HepG2 (cell line): ENCODE data around the gene TK1. TPM values are rescaled to one million over a fixed set of nuclear protein-coding genes. Genes with fewer than 3 reads are reported as not detected.

Experiments
- BCL3 ChIP-seq: sonication (generic); formaldehyde crosslinking; IDR thresholded peaks from 2 replicates; pipeline ENCODE4 v1.5.1; 2020; ENCODE audit warnings: mild to moderate bottlenecking, missing genetic modification reagents, moderate library complexity
- CHD2 ChIP-seq: IDR thresholded peaks from 2 replicates; pipeline ENCODE4 v1.6.1; 2011; ENCODE audit warnings: low read depth, low read length, improper control_type of control experiment
- CSRNP2 ChIP-seq: sonication (generic); formaldehyde crosslinking; conservative IDR thresholded peaks from 2 replicates; pipeline ENCODE4 v1.8.0; 2022; ENCODE audit warnings: low read depth, missing genetic modification reagents
- GMEB1 ChIP-seq: sonication (generic); formaldehyde crosslinking; IDR thresholded peaks from 2 replicates; pipeline ENCODE4 v1.5.1; 2020; ENCODE audit warnings: missing genetic modification reagents, mild to moderate bottlenecking, borderline replicate concordance
- HMG20B ChIP-seq: conservative IDR thresholded peaks from 2 replicates; pipeline ENCODE4 v1.6.1; 2016; ENCODE audit warnings: missing genetic modification reagents, missing compliant biosample characterization
- KLF13 ChIP-seq: sonication (generic); formaldehyde crosslinking; IDR thresholded peaks from 2 replicates; pipeline ENCODE4 v1.4.0; 2020; ENCODE audit warnings: mild to moderate bottlenecking, missing genetic modification reagents
- PHF21A ChIP-seq: sonication (generic); formaldehyde crosslinking; IDR thresholded peaks from 2 replicates; pipeline ENCODE4 v1.5.0; 2020; ENCODE audit warnings: mild to moderate bottlenecking, missing genetic modification reagents
- PHF8 ChIP-seq: sonication (generic); formaldehyde crosslinking; IDR thresholded peaks from 2 replicates; pipeline ENCODE4 v1.5.0; 2020; ENCODE audit warnings: missing genetic modification reagents
- SOX6 ChIP-seq, 2 experiments: fragments of 450-650 bp in 1 of 2; sonication (generic) in 1 of 2; formaldehyde crosslinking in 1 of 2; IDR thresholded peaks; 2 replicates each; pipeline versions ENCODE4 v1.4.0 to v1.6.1; 2017 to 2020; ENCODE audit warnings: antibody characterized with exemption in 1 of 2, mild to moderate bottlenecking in 1 of 2, missing genetic modification reagents in 1 of 2
- SRSF1 ChIP-seq: fragments of 200-400 bp; formaldehyde crosslinking; optimal IDR thresholded peaks from 2 replicates; pipeline ENCODE3; 2017; ENCODE audit warnings: mild to moderate bottlenecking, low read depth, low read length, moderate library complexity
- SUZ12 ChIP-seq: fragments of 150-350 bp; IDR thresholded peaks from 2 replicates; pipeline ENCODE4 v1.6.1; 2014; ENCODE audit warnings: low read depth, low read length
- THAP8 ChIP-seq: sonication (generic); formaldehyde crosslinking; IDR thresholded peaks from 2 replicates; pipeline ENCODE4 v1.5.1; 2020; ENCODE audit warnings: missing genetic modification reagents, mild to moderate bottlenecking, borderline replicate concordance
- XRCC5 ChIP-seq: fragments of 200-400 bp; formaldehyde crosslinking; optimal IDR thresholded peaks from 2 replicates; pipeline ENCODE3; 2017; ENCODE audit warnings: mild to moderate bottlenecking, low read length
- ZC3H13 ChIP-seq: sonication (generic); formaldehyde crosslinking; IDR thresholded peaks from 2 replicates; pipeline ENCODE4 v1.8.1; 2023; ENCODE audit warnings: mild to moderate bottlenecking, missing genetic modification reagents, moderate library complexity
- ZFP36 ChIP-seq: fragments of 150-350 bp; IDR thresholded peaks from 2 replicates; pipeline ENCODE4 v1.6.1; 2018; ENCODE audit warnings: borderline replicate concordance, low read length, low read depth; ENCODE audit not compliant: partially characterized antibody
- ZFY ChIP-seq: sonication (generic); formaldehyde crosslinking; IDR thresholded peaks from 2 replicates; pipeline ENCODE4 v1.4.0; 2020; ENCODE audit warnings: missing genetic modification reagents
- ZKSCAN8 ChIP-seq: IDR thresholded peaks from 2 replicates; pipeline ENCODE4 v1.6.1; 2016; ENCODE audit warnings: borderline replicate concordance, missing genetic modification reagents, missing compliant biosample characterization
- ZNF234 ChIP-seq: sonication (generic); formaldehyde crosslinking; conservative IDR thresholded peaks from 2 replicates; pipeline ENCODE4 v1.5.1; 2020; ENCODE audit warnings: mild to moderate bottlenecking, missing genetic modification reagents
- ZNF235 ChIP-seq: sonication (generic); formaldehyde crosslinking; IDR thresholded peaks from 2 replicates; pipeline ENCODE4 v1.8.1; 2023; ENCODE audit warnings: mild to moderate bottlenecking, missing genetic modification reagents, borderline replicate concordance
- ZNF251 ChIP-seq: sonication (generic); formaldehyde crosslinking; IDR thresholded peaks from 2 replicates; pipeline ENCODE4 v1.9.0; 2021; ENCODE audit warnings: mild to moderate bottlenecking, missing genetic modification reagents
- ZNF343 ChIP-seq: sonication (generic); formaldehyde crosslinking; IDR thresholded peaks from 2 replicates; pipeline ENCODE4 v1.4.0; 2020; ENCODE audit warnings: mild to moderate bottlenecking, missing genetic modification reagents
- ZNF558 ChIP-seq: sonication (generic); formaldehyde crosslinking; IDR thresholded peaks from 2 replicates; pipeline ENCODE4 v1.9.0; 2022; ENCODE audit warnings: mild to moderate bottlenecking, missing genetic modification reagents, borderline replicate concordance
- ZNF724P ChIP-seq: sonication (generic); formaldehyde crosslinking; IDR thresholded peaks from 2 replicates; pipeline ENCODE4 v1.8.0; 2022; ENCODE audit warnings: missing genetic modification reagents, borderline replicate concordance
- ZNF746 ChIP-seq: sonication (generic); formaldehyde crosslinking; IDR thresholded peaks from 2 replicates; pipeline ENCODE4 v1.8.0; 2022; ENCODE audit warnings: mild to moderate bottlenecking, missing genetic modification reagents
- ZNF747 ChIP-seq: sonication (generic); formaldehyde crosslinking; IDR thresholded peaks from 2 replicates; pipeline ENCODE4 v1.8.1; 2023; ENCODE audit warnings: missing genetic modification reagents, mild to moderate bottlenecking, borderline replicate concordance
- polyA plus RNA-seq, 8 experiments: library from polyadenylated mRNA; depleted of rRNA in 3 of 8; stranded (reverse) in 7 of 8; unstranded in 1 of 8; fragments of >200 nt; fragmentation: Illumina TruSeq in 4 of 8; extraction: Trizol in 4 of 8; gene quantifications; 2 replicates each; pipeline versions ENCODE4 v1.2.1 to v1.2.3, GENCODE V29; 2011 to 2016; ENCODE audit warnings: low read depth in 4 of 8, missing spikeins in 1 of 8, mixed read lengths in 1 of 8; ENCODE audit not compliant: insufficient read depth in 1 of 8
- total RNA-seq, 5 experiments: library from RNA; depleted of rRNA; stranded (reverse); fragments of >200 nt; fragmentation: Illumina TruSeq; extraction: Trizol; gene quantifications; 2 replicates each; pipeline ENCODE4 v1.2.3, GENCODE V29; 2016; ENCODE audit warnings: low read depth in 1 of 5

The TK1 gene
- total and polyA plus RNA-seq, 2 of the 13 experiments (the other 11 are each of a cell fraction or from before 2014, with no cell fraction given) = 45.0 to 96.0 TPM

- TF ChIP-seq CSRNP2 (CRISPR knock-in tag) = no peak
- peak; percentile 95; the same call in 1 of the 2 replicates for TF ChIP-seq ZNF724P
- TF ChIP-seq ZNF343 (CRISPR knock-in tag) = peak; percentile 95
- TF ChIP-seq ZC3H13 (CRISPR knock-in tag) = peak; percentile 96; the same call in 1 of the 2 replicates
- no peak for TF ChIP-seq HMG20B
- no peak for TF ChIP-seq XRCC5
- peak; percentile 97 for TF ChIP-seq GMEB1
- TF ChIP-seq PHF21A = peak; percentile 17; the same call in 1 of the 2 replicates
- peak; percentile 96 for TF ChIP-seq SUZ12
- TF ChIP-seq ZNF747 (CRISPR knock-in tag) = peak; percentile 88; the same call in 1 of the 2 replicates
- TF ChIP-seq KLF13 = no peak
- TF ChIP-seq ZNF251 (CRISPR knock-in tag) = 0 out of 2 replicates have a peak, but pooled peaks have one; percentile 3
- TF ChIP-seq ZNF234 (CRISPR knock-in tag) = no peak
- peak; percentile 52; the same call in 1 of the 2 replicates for TF ChIP-seq THAP8
- TF ChIP-seq SRSF1 = peak; percentile 21
- TF ChIP-seq PHF8 (CRISPR knock-in tag) = peak; percentile 91
- peak; percentile 95 for TF ChIP-seq ZFY (CRISPR knock-in tag)
- TF ChIP-seq CHD2 = no peak; the same call in 1 of the 2 replicates
- peak; percentile 66 for TF ChIP-seq BCL3
- 0 out of 2 replicates have a peak, but pooled peaks have one; percentile 53 for TF ChIP-seq ZNF558
- no peak for TF ChIP-seq ZFP36
- TF ChIP-seq ZNF235 (CRISPR knock-in tag) = no peak
- TF ChIP-seq ZNF746 (CRISPR knock-in tag) = peak; percentile 46; the same call in 1 of the 2 replicates
- no peak; the same call in 1 of the 2 replicates for TF ChIP-seq ZKSCAN8 (CRISPR knock-in tag)
- no peak for TF ChIP-seq SOX6 (IDR thresholded peaks at IDR 0.05)
- peak; percentile 76 for TF ChIP-seq SOX6 (CRISPR knock-in tag; IDR thresholded peaks at IDR 0.05)
These were observed 27.3 kb upstream of the TK1 start, which contains the start of gene BIRC5 (continued) for GRCh38 chr17:78214016-78214705.
